Keratinocyte (primary cell): Measurements from ENCODE around the gene TMEM19. TPM values are rescaled to one million over a fixed set of nuclear protein-coding genes. Genes with fewer than 3 reads are reported as not detected.

Experiments used
- DNase-seq: peaks from one replicate; pipeline ENCODE4 v3.0.0-alpha.2; 2011; ENCODE audit warnings: low read depth, missing footprints, low spot score
- FAIRE-seq: peaks from 2 replicates; lab custom pipeline; 2011; peaks lifted over from hg19 to GRCh38; lab: Jason Lieb, UNC
- H2AFZ ChIP-seq: 2 replicates; pipeline ENCODE4 v1.6.0; 2012; ENCODE audit warnings: low read length, control low read depth, inconsistent platforms; ENCODE audit not compliant: control insufficient read depth
- H3K27ac ChIP-seq: 2 replicates; pipeline ENCODE4 v1.5.1; 2011; ENCODE audit warnings: low read length; ENCODE audit not compliant: control insufficient read depth, insufficient read depth
- H3K27me3 ChIP-seq: 3 replicates; pipeline ENCODE4 v1.6.0; 2011; ENCODE audit warnings: low read length; ENCODE audit not compliant: control insufficient read depth, insufficient read depth; ENCODE audit errors: extremely low read depth
- H3K36me3 ChIP-seq, 2 experiments: 2 replicates in 1 of 2; 3 replicates in 1 of 2; pipeline ENCODE4 v1.5.1; 2011; ENCODE audit warnings: low read length in 2 of 2, mild to moderate bottlenecking in 1 of 2; ENCODE audit not compliant: control insufficient read depth in 2 of 2, insufficient read depth in 2 of 2; ENCODE audit errors: extremely low read depth in 1 of 2
- H3K4me1 ChIP-seq: 3 replicates; pipeline ENCODE4 v1.5.1; 2011; ENCODE audit warnings: low read length; ENCODE audit not compliant: control insufficient read depth, insufficient read depth; ENCODE audit errors: extremely low read depth
- H3K4me2 ChIP-seq: 3 replicates; pipeline ENCODE4 v1.6.0; 2011; ENCODE audit warnings: low read depth, low read length; ENCODE audit not compliant: control insufficient read depth, insufficient read depth; ENCODE audit errors: extremely low read depth
- H3K4me3 ChIP-seq, 3 experiments: fragments of 200-600 bp in 1 of 3; sonication (generic) in 1 of 3; 2 replicates in 2 of 3; 3 replicates in 1 of 3; pipeline ENCODE4 v1.5.1; 2011 to 2016; ENCODE audit warnings: low read length in 3 of 3, mild to moderate bottlenecking in 3 of 3, control low read depth in 2 of 3, inconsistent platforms in 1 of 3, low read depth in 1 of 3, mixed read lengths in 1 of 3, mixed run types in 1 of 3, moderate library complexity in 1 of 3; ENCODE audit not compliant: control insufficient read depth in 2 of 3, insufficient read depth in 2 of 3; ENCODE audit errors: extremely low read depth in 1 of 3
- H3K79me2 ChIP-seq: 2 replicates; pipeline ENCODE4 v1.6.0; 2012; ENCODE audit warnings: low read length; ENCODE audit not compliant: control insufficient read depth, insufficient read depth
- H3K9ac ChIP-seq: 3 replicates; pipeline ENCODE4 v1.6.0; 2011; ENCODE audit warnings: low read length; ENCODE audit not compliant: control insufficient read depth, insufficient read depth; ENCODE audit errors: extremely low read depth
- H3K9me1 ChIP-seq: 3 replicates; pipeline ENCODE4 v1.6.0; 2011; ENCODE audit warnings: low read length; ENCODE audit not compliant: control insufficient read depth, insufficient read depth; ENCODE audit errors: extremely low read depth
- H3K9me3 ChIP-seq: 2 replicates; pipeline ENCODE4 v1.5.1; 2012; ENCODE audit warnings: low read depth, low read length; ENCODE audit not compliant: control insufficient read depth
- H4K20me1 ChIP-seq: 3 replicates; pipeline ENCODE4 v1.6.0; 2011; ENCODE audit warnings: low read length; ENCODE audit not compliant: control insufficient read depth, insufficient read depth; ENCODE audit errors: extremely low read depth
- CTCF ChIP-seq, 3 experiments: IDR thresholded peaks in 1 of 3; conservative IDR thresholded peaks in 1 of 3; optimal IDR thresholded peaks in 1 of 3; 2 replicates in 2 of 3; 3 replicates in 1 of 3; pipeline versions ENCODE3 to v1.5.1; 2011; ENCODE audit warnings: low read length in 3 of 3, mild to moderate bottlenecking in 3 of 3, moderate library complexity in 2 of 3, control low read depth in 1 of 3, inconsistent platforms in 1 of 3; ENCODE audit not compliant: insufficient read depth in 2 of 3; ENCODE audit errors: extremely low read depth in 1 of 3
- EZH2 ChIP-seq: IDR thresholded peaks from one replicate; pipeline ENCODE4 v1.6.1; 2012; ENCODE audit warnings: inconsistent platforms, mild to moderate bottlenecking, low read length, moderate library complexity
- dilution Hi-C: fragments of 300-500 bp; cut with MboI; formaldehyde crosslinking; loops from one replicate; pipeline ENCODE4 v1.7.0; 2020; ENCODE audit warnings: low sequenced_read_pairs; ENCODE audit not compliant: extremely low pct_ligation_motif_present
- polyA plus RNA-seq, 5 experiments: library from polyadenylated mRNA; depleted of rRNA in 3 of 5; stranded (reverse) in 3 of 5; stranded (forward) in 1 of 5; unstranded in 1 of 5; fragments of >200 nt; gene quantifications; 1 replicate in 1 of 5; 2 replicates in 3 of 5; 3 replicates in 1 of 5; pipeline versions ENCODE4 v1.2.1 to v1.2.3, GENCODE V29; 2011 to 2012; ENCODE audit warnings: missing spikeins in 2 of 5, low read depth in 1 of 5, low replicate concordance in 1 of 5

Gene TMEM19
- polyA plus RNA-seq, 1 donor (not counting 4 experiments of a cell fraction or from before 2014, with no cell fraction given), result 38.8 TPM

GRCh38 chr12:71719647-71720370, 33.9 kb downstream of the TMEM19 start:
- TF ChIP-seq CTCF (optimal IDR thresholded peaks at IDR 0.05 in 1 of 3, IDR thresholded peaks at IDR 0.05 in 1 of 3, conservative IDR thresholded peaks at IDR 0.05 in 1 of 3; ENCODE audit: extremely low read depth in 1 of 3, insufficient read depth in 2 of 3, low read length in 3 of 3) (no peak), EZH2 (no peak)
- Histone ChIP-seq H3K27ac (peak overlapping the region; percentile 56), H4K20me1 (no peaks in the 10 kb centered on the region), H2AFZ (peak overlapping the region; percentile 11), H3K9ac (no peak overlapping the region), H3K9me3 (no peaks in the 10 kb centered on the region), H3K4me1 (peaks cover 18% of the 10 kb centered on the region), H3K27me3 (no peaks in the 10 kb centered on the region), H3K4me2 (peak overlapping the region; percentile 55), H3K9me1 (no peaks in the 10 kb centered on the region), H3K36me3 (no peaks in the 10 kb centered on the region), H3K4me3 (peak overlapping the region in 1 of 3 experiments; percentile 7), H3K79me2 (no peaks in the 10 kb centered on the region)
- FAIRE-seq, result peak; percentile 97
- DNase-seq, result peak; percentile 79
- dilution Hi-C loops, result no loop called here

- Histone ChIP-seq H3K36me3 (no peaks in the 10 kb centered on the region), H3K9me1 (no peaks in the 10 kb centered on the region), H3K9ac (no peak overlapping the region), H3K27me3 (no peaks in the 10 kb centered on the region), H3K9me3 (no peaks in the 10 kb centered on the region), H3K4me2 (no peak overlapping the region), H3K4me3 (no peak overlapping the region), H3K79me2 (no peaks in the 10 kb centered on the region), H4K20me1 (no peaks in the 10 kb centered on the region), H2AFZ (no peak overlapping the region), H3K27ac (no peak overlapping the region), H3K4me1 (peaks cover 18% of the 10 kb centered on the region)
- TF ChIP-seq CTCF (optimal IDR thresholded peaks at IDR 0.05 in 1 of 3, IDR thresholded peaks at IDR 0.05 in 1 of 3, conservative IDR thresholded peaks at IDR 0.05 in 1 of 3; ENCODE audit: extremely low read depth in 1 of 3, insufficient read depth in 2 of 3, low read length in 3 of 3) (no peak), EZH2 (no peak)
- dilution Hi-C loops, result no loop called here
- DNase-seq, result no peak
- FAIRE-seq, result no peak
Measured at GRCh38 chr12:71721783-71722505, 36.1 kb downstream of the TMEM19 start.
